CD1c-positive myeloid dendritic cell (primary cell): ENCODE data around the gene TPP2.

Experiments
- DNase-seq: peaks from one replicate; pipeline ENCODE4 v3.0.0-alpha.2; 2016; ENCODE audit errors: extremely low spot score

TPP2 gene

GRCh38 chr13:102657630-102658029 lies 60.8 kb downstream of the TPP2 start:
- DNase-seq: no peak

GRCh38 chr13:102658660-102659059 lies 61.9 kb downstream of the TPP2 start:
- no peak for DNase-seq

- no peak for DNase-seq
Observed at GRCh38 chr13:102659168-102659713, 62.5 kb downstream of the TPP2 start.

- DNase-seq: no peak
Observed at GRCh38 chr13:102667023-102667422, 70.2 kb downstream of the TPP2 start.

- DNase-seq: no peak
Observed at GRCh38 chr13:102667911-102668310, 71.1 kb downstream of the TPP2 start.

- DNase-seq: no peak
Observed at GRCh38 chr13:102670130-102670529, 73.3 kb downstream of the TPP2 start.

GRCh38 chr13:102675115-102675514 lies 78.3 kb downstream of the TPP2 start:
- DNase-seq: no peak

- DNase-seq: no peak
Observed at GRCh38 chr13:102677122-102677521, 80.3 kb downstream of the TPP2 start.

- DNase-seq: no peak
Observed at GRCh38 chr13:102678339-102679107, 81.7 kb downstream of the TPP2 start.

DNA sequence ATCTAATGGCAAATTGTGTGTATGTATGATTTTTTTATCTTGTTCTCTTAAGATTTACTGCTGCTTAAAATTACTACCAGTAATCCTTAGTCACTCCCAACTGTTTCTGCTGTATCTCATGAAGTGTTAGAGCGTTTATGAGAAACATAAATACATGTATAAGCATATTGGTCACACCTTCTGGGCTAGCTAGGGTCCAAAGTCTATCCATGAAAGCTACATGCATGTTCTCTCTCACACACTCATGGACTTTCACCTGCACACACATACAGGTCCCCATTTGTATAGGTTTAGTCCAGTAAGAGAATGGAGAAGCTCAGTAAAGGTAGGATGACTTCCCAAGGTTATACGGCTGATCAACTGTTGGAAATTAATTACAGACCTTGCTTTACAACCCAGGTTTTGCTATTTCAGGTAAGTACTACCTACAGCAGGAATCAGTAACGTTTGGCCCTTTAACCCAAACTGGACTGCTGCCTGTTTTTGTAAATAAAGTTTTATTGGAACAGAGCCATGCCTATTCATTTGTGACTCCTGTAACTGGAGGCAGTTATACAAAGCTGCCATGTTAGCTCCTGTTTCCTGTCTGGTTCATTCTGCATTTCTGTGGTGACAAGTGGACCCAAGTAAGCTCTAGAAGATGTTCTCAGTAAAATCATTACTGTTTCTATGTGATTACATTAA lies 82.8 kb downstream of the TPP2 start:
- DNase-seq: no peak

DNA sequence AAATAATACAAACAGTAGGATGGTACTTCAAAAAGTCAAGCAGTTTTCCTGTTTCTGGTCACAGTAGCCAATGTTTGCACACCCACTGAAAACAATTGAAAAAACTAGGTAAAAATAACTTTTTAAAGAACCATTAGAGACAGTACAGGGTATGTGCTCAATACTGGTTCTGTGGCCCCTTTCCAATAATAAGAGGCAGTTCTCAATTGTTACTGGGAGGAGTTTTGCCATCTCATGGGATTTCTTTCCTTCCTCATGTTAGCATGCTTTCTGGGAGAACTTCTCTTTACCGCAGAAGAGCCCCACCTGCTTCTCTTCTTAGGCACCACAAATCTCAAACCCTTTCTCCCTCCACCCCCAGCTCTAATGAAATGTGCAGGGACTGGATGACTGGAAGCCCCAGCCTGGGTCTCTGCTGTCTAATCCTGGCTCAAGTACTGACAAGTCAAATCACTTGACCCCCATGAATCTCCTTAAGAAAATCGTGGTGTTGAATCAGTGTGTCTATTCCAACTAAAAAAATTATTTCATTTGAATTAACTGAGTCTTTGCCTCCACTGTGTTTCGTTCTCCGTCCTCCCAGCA lies 83.4 kb downstream of the TPP2 start:
- DNase-seq: no peak

GRCh38 chr13:102680842-102681740 lies 84.3 kb downstream of the TPP2 start:
- DNase-seq: peak; percentile 50

DNA sequence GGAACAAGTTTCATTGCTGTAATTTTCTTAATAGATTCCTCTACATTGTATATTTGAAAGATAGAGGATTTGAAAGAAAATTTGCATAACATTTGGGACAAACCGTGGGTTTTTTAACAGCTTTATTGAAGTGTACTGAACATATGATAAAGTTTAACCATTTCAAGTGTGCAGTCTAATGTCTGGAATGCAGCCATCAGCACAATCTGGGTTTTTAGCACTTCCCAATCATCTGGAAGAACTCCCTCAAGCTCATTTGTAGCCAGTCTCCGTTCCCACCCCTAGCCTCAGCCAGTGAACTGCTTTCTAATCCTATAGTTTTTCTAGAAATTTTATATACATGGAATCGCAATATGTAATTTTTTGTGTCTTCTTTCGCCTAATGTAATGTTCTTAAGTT lies 85.4 kb downstream of the TPP2 start:
- no peak for DNase-seq

GRCh38 chr13:102682727-102683126 lies 85.9 kb downstream of the TPP2 start:
- no peak for DNase-seq

DNA sequence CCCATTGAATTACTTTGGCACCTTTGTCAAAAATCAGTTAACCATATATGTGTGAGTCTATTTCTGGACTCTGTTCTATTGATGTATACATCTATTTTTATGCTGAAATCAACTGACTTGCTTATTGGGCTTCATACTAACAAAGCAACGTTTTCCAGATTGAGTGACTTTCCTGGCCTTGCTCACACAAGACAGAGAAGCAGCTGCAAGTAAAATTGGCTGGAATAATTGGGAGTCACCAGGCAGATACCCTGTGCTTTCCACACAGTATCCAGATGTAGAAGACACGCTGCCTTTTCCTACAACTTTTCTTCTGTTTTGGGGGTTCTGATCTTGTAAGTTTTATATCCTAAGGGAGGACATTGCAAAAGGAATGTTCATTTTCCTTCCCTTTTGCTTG lies 86.9 kb downstream of the TPP2 start:
- no peak for DNase-seq

- DNase-seq: no peak
Observed at GRCh38 chr13:102686024-102686423, 89.2 kb downstream of the TPP2 start.

DNA sequence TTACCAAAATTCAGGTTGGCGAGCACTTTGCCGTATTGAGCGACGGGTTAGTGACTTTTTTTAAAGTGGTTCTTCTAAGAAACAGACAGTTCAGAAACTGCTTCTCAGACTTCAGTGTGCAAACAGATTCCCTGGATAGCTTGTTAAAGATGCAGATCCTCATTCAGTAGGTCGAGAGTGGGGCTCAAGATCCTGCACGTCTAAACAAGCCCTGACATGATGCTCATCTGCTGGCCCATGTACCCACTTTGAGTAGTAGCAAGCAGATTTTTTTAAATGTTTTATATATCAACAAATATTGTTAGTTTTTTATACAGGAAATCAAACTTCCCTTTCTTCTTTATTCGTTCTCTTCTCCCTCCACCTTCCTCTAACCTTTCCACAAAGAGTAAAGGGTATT lies 90.7 kb downstream of the TPP2 start:
- no peak for DNase-seq

GRCh38 chr13:102688306-102688973 lies 91.7 kb downstream of the TPP2 start:
- DNase-seq: no peak

- DNase-seq: no peak
Observed at GRCh38 chr13:102690883-102691282, 94.1 kb downstream of the TPP2 start.

DNA sequence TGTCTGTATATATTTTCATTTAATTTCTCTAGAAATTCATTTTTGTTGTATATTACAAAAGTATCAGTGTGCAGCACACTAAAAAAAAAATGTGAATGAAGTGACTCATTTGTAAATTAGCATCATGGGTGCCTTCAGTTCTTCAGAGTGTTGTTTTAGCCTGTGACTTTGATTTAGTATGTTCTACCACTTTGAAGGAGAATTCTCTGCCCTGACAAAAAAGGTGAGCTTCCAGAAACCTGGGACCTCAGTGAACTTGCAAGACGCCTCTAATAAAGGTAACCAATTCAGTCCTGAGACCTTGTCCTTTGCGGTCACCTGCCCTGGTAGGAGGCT lies 95.7 kb downstream of the TPP2 start:
- DNase-seq: no peak

DNA sequence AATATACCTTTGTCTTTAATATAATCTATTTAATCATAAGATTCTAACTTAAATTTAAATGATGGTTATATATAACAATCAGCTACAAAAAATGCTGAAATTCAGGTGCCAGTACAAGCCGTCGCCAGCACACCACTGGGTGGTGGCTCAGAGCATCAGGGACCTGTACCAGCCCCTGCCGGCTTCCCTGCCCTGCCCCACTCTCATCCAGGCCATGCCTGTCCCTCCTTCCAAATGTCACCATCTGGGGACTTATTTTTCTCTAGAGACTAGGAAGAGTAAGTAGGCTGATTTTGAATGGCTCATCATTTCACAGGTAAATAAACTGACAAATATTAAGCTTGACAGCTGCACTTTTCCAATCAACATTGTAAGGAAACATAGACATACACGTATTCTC lies 96.5 kb downstream of the TPP2 start:
- DNase-seq: no peak
